HG02870 (cell line): ENCODE results near the gene KIF5C.

Experiments
- ATAC-seq: cut with Tn5 transposase; IDR thresholded peaks from one replicate; pipeline ENCODE4 v1.9.1; 2021; ENCODE audit warnings: mild to moderate bottlenecking, moderate library complexity; ENCODE audit not compliant: unreplicated experiment

The KIF5C gene

DNA sequence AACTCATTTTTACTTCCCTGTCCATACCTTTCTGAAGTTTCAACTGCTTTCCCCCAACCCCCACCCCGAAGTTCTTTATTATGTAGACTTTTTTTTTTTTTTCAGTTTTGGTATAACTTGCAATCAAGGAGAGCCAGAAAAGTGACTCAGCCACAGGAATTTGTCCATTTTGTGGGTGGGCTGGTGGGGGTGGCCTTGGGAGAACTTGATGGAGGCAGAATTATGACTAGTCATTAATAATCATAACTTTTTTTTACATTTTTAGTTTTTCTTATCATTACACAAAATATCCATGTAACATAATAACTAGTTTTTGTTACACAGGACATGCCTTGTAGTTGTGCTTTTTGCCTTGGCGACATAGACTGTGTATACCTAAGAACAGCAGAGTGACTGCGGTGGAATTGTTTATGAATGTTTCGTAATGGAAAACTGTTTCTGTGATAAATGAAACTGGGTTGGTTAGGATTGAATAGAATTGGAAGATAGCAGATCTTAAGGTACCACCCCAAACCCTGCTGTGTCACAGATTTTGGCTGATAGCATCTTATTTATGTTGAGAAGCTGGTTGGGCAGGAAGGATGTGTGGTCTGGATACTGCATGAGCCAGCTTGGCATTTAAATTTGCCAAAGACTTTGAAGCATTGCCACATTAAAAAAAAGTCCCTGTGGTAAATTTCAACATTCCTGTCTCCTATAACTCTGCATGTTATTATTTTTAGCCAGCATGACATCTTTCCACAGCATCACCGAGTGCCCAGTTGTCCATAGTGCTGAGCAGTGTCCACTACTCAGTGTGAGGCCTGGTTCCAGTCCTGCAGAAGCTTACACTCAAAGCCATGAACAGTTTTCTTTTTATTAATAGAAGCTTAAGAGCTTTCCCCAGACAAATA is 194.2 kb downstream of the KIF5C start:
- ATAC-seq = no peak

DNA sequence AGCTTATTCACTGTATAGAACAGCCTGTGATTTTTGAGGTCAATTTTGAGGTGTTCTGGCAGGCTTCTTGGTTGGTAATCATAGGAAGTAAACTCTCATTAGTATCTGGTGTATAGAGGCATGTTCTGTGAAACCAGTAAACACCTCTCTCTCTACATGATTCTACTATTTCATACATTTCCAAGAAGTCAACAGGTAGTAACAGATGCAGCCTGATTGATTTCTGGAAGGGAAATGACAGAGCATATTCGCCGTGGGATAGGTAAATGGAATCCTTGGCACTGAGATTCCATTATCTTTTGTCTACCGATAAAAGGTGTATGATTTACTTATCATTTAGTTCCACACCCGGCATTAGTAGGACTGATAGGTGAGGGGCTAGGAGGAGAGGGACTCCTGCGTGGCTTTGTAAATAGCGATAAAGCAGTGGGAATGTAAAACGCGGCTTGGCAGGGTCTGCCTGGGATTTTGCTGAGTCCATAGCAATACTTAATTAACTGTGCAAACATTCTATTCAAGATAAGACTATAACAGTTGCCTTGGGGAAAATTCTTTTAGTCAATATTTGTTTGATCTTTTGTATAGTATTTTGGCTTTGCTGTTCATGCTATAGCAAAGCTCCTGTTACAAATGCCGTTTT is 195.8 kb downstream of the KIF5C start:
- ATAC-seq = no peak

DNA sequence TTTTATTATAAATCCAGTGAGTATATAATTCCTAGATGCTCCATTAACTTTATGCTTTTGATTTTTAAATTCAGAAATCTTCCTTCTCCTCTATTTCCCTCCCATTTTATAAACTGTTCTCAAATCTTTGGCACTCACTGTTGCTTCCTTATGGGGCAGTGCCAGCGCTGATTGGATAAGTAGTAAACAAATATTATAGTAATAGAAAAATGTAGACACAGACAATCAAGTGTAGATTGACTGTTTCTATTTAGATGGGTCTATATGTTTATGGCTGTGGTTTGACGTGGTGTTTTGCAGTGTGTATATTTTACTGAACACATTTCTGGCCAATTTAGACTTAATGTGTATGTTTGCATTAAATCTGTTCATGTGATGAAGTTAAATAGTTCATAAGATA is 200.1 kb downstream of the KIF5C start:
- ATAC-seq = no peak

DNA sequence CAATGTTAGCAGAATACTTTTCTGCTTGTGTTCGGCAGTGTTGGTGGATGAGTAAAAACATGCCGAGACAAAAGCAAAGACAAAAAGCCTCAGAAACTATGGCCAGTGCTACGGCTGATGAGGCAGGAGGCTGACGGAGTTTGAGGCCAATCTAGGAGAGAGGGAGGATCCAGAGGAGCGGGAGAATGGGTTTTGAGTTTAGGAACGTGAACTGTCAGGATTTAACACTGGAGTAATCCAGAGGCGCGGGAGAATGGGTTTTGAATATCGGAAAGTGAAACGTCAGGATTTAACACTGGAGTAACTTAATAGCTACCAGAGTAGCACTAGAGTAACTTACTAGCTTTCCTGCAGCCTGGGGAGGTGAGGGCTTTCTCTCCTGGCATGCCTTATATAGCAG is 200.8 kb downstream of the KIF5C start:
- no peak for ATAC-seq
